SU-DHL-6 (cell line): Measurements from ENCODE around the gene C1orf185.

Experiments
- H2AFZ ChIP-seq: fragments of 200-600 bp; sonication (generic); 2 replicates; pipeline ENCODE4 v1.6.1; 2014; ENCODE audit warnings: low read depth, mild to moderate bottlenecking, moderate library complexity, mixed read lengths, antibody characterized with exemption, low read length; ENCODE audit not compliant: severe bottlenecking
- H3F3A ChIP-seq: fragments of 200-600 bp; shearing (Covaris generic); 2 replicates; pipeline ENCODE4 v1.6.0; 2016; ENCODE audit warnings: antibody characterized with exemption, mild to moderate bottlenecking; ENCODE audit not compliant: insufficient read depth
- H3K27ac ChIP-seq: fragments of 200-600 bp; sonication (generic); 2 replicates; pipeline ENCODE4 v1.5.1; 2016; ENCODE audit warnings: low read depth, mild to moderate bottlenecking, low read length, moderate library complexity, mixed read lengths
- H3K27me3 ChIP-seq: fragments of 200-600 bp; sonication (generic), shearing (Covaris generic); 2 replicates; pipeline ENCODE4 v1.6.0; 2014; ENCODE audit warnings: mild to moderate bottlenecking, low read length
- H3K36me3 ChIP-seq: fragments of 200-600 bp; sonication (generic); 2 replicates; pipeline ENCODE4 v1.6.1; 2014; ENCODE audit warnings: mild to moderate bottlenecking, low read length, mixed read lengths
- H3K4me2 ChIP-seq: fragments of 300-600, 200-600 bp; shearing (Covaris generic), sonication (generic); 2 replicates; pipeline ENCODE4 v1.6.0; 2014; ENCODE audit warnings: low read length, low read depth, mild to moderate bottlenecking; ENCODE audit not compliant: poor library complexity, severe bottlenecking
- H3K4me3 ChIP-seq: fragments of 200-600 bp; sonication (generic); 2 replicates; pipeline ENCODE4 v1.5.1; 2014; ENCODE audit warnings: antibody characterized with exemption, low read length, mild to moderate bottlenecking, mixed read lengths; ENCODE audit not compliant: insufficient read depth, poor library complexity, severe bottlenecking
- H3K79me2 ChIP-seq: fragments of 200-600 bp; sonication (generic); 2 replicates; pipeline ENCODE4 v1.6.1; 2014; ENCODE audit warnings: mild to moderate bottlenecking, low read length, moderate library complexity; ENCODE audit not compliant: insufficient read depth
- H3K9ac ChIP-seq: fragments of 200-600 bp; sonication (generic); 2 replicates; pipeline ENCODE4 v1.7.0; 2014; ENCODE audit warnings: mild to moderate bottlenecking, low read length
- H3K9me2 ChIP-seq: fragments of 200-600 bp; sonication (generic); replicated peaks from 2 replicates; pipeline ENCODE4 v1.6.1; 2014; ENCODE audit warnings: low read length; ENCODE audit not compliant: insufficient read depth
- H3K9me3 ChIP-seq: fragments of 200-600 bp; sonication (generic); 2 replicates; pipeline ENCODE4 v1.6.1; 2014; ENCODE audit warnings: low read length, mixed read lengths; ENCODE audit not compliant: insufficient read depth
- H4K20me1 ChIP-seq: fragments of 200-600 bp; sonication (generic); 2 replicates; pipeline ENCODE4 v1.6.1; 2014; ENCODE audit warnings: low read depth, mild to moderate bottlenecking, antibody characterized with exemption, low read length, moderate library complexity, mixed read lengths
- EZH2phosphoT487 ChIP-seq: fragments of 200-600 bp; sonication (generic), shearing (Covaris generic); conservative IDR thresholded peaks from 2 replicates; pipeline ENCODE4 v1.6.1; 2018; ENCODE audit warnings: mild to moderate bottlenecking, antibody characterized with exemption, low read length, moderate library complexity, mixed read lengths
- TF ChIP-seq, protein P1 (sequence below): fragments of 200-600 bp; sonication (generic); IDR thresholded peaks from one replicate; pipeline ENCODE4 v1.5.1; 2017; ENCODE audit warnings: antibody characterized with exemption, mild to moderate bottlenecking, low read length, moderate library complexity; ENCODE audit not compliant: insufficient read depth, poor library complexity, severe bottlenecking

C1orf185 gene

DNA sequence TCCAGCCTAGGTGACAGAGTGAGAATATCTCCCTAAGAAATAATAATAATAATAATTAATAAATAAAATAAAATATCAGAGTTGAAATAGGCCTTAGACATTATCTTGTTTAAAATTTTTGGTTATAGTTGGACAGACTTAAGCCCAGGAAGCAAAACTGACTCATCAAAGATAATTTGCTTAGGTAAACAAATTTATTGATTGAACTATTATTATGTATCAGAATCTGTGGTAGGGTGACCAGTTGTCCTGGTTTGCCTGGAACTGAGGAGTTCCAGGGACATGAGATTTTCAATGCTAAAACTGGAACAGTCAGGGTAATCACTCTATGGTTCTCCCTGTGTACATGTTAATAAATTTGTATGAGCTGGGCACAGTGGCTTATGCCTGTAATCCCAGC is 86.2 kb downstream of the C1orf185 start:
- Histone ChIP-seq H3K27me3 (no peaks in the 10 kb centered on the region), H4K20me1 (no peaks in the 10 kb centered on the region), H3K9ac (no peak overlapping the region), H2AFZ (no peak overlapping the region), H3F3A (no peaks in the 10 kb centered on the region), H3K9me2 (no peaks in the 10 kb centered on the region), H3K9me3 (no peaks in the 10 kb centered on the region), H3K4me3 (no peak overlapping the region), H3K36me3 (no peaks in the 10 kb centered on the region), H3K4me2 (no peak overlapping the region), H3K27ac (no peak overlapping the region), H3K79me2 (no peaks in the 10 kb centered on the region)
- TF ChIP-seq EZH2phosphoT487 = no peak
- TF ChIP-seq, protein P1, sequence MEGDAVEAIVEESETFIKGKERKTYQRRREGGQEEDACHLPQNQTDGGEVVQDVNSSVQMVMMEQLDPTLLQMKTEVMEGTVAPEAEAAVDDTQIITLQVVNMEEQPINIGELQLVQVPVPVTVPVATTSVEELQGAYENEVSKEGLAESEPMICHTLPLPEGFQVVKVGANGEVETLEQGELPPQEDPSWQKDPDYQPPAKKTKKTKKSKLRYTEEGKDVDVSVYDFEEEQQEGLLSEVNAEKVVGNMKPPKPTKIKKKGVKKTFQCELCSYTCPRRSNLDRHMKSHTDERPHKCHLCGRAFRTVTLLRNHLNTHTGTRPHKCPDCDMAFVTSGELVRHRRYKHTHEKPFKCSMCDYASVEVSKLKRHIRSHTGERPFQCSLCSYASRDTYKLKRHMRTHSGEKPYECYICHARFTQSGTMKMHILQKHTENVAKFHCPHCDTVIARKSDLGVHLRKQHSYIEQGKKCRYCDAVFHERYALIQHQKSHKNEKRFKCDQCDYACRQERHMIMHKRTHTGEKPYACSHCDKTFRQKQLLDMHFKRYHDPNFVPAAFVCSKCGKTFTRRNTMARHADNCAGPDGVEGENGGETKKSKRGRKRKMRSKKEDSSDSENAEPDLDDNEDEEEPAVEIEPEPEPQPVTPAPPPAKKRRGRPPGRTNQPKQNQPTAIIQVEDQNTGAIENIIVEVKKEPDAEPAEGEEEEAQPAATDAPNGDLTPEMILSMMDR = no peak

DNA sequence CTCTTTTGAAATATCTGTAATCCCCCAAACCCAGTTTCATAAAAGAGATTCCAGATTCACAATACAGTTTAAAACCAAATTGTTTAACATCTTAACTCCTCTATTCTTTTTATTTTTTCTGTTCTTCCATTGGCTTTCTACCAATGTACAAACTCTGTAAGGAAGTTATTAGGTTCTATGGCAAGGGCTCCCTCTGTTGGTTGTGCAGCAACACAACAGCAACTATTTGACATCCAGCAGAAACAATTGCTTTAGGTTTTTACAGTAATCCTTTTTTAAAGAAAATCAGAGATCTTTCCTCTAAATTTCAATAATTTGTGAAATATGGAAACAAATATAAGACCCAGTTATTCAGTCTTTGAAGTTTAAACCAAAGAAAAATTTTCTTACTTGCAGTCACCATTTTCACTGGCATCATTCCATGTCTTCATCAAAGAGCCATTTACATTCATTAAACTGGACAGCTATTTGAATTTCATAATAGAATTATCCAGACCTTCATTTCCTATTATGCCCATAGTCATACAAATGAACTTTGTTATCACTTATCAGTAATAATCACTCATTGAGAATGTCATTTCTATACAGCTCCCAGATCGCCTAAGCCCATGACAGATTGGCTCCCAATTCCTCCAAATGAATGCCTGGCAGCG is 87.5 kb downstream of the C1orf185 start:
- H3K9me2 ChIP-seq = no peaks in the 10 kb centered on the region
- no peak for TF ChIP-seq EZH2phosphoT487
- TF ChIP-seq, protein P1 = peak; percentile 97
- H4K20me1 ChIP-seq = no peaks in the 10 kb centered on the region
- no peaks in the 10 kb centered on the region for H3K27me3 ChIP-seq
- no peak overlapping the region for H3K4me2 ChIP-seq
- no peaks in the 10 kb centered on the region for H3K9me3 ChIP-seq
- no peaks in the 10 kb centered on the region for H3F3A ChIP-seq
- no peaks in the 10 kb centered on the region for H3K79me2 ChIP-seq
- H3K27ac ChIP-seq = no peak overlapping the region
- H2AFZ ChIP-seq = no peak overlapping the region
- no peaks in the 10 kb centered on the region for H3K36me3 ChIP-seq
- H3K4me3 ChIP-seq = no peak overlapping the region
- H3K9ac ChIP-seq = no peak overlapping the region

DNA sequence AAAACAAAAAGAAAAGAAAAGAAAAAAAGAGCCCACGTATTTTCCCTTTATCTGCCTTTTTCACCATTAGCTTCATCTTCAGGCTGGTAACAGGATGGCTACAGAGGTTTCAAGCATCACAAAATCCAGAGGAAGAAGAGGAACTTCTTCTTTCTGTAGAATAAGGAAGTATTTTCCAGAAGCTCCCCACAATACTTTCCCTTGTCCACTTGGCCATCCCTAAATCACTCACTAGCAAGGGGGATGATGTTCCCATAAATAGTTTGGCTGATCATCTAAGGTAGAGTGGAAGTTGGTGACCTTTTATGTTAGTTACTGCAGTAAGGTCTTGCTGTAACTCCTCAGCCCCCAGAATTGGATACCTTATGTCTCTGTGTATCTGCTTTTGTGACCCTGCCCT is 88.9 kb downstream of the C1orf185 start:
- H2AFZ ChIP-seq = no peak overlapping the region

More for the DNA sequence above, 88.9 kb downstream of the C1orf185 start:
- H3K79me2 ChIP-seq = no peaks in the 10 kb centered on the region
- no peak overlapping the region for H3K4me3 ChIP-seq
- H3K36me3 ChIP-seq = no peaks in the 10 kb centered on the region
- no peak overlapping the region for H3K9ac ChIP-seq
- no peak for TF ChIP-seq EZH2phosphoT487
- TF ChIP-seq, protein P1 = no peak
- H3K9me2 ChIP-seq = no peaks in the 10 kb centered on the region
- no peaks in the 10 kb centered on the region for H3K9me3 ChIP-seq
- no peak overlapping the region for H3K27ac ChIP-seq
- no peaks in the 10 kb centered on the region for H4K20me1 ChIP-seq
- no peak overlapping the region for H3K4me2 ChIP-seq
- H3F3A ChIP-seq = no peaks in the 10 kb centered on the region
- H3K27me3 ChIP-seq = no peaks in the 10 kb centered on the region
